Measurements from ENCODE around the gene DAD1. TPM values are rescaled to one million over a fixed set of nuclear protein-coding genes. Genes with fewer than 3 reads are reported as not detected.

The DAD1 gene
- total and polyA plus RNA-seq, 4 donors: 189 to 299 (median 200) TPM

GRCh38 chr14:22563987-22564386 is 25.0 kb downstream of the DAD1 start:
- Histone ChIP-seq H3K27ac (ENCODE audit: low read depth, low read length) (no peak overlapping the region), H3K36me3 (ENCODE audit: control insufficient read depth, insufficient read depth, low read length) (peaks cover 3% of the 10 kb centered on the region), H3K4me1 (ENCODE audit: control insufficient read depth, insufficient read depth, low read length) (no peaks in the 10 kb centered on the region), H3K9me3 (ENCODE audit: control insufficient read depth, insufficient read depth, low read length) (no peaks in the 10 kb centered on the region), H3K4me3 (ENCODE audit: low read depth, low read length) (no peak overlapping the region), H3K27me3 (ENCODE audit: control insufficient read depth, insufficient read depth, low read length) (no peaks in the 10 kb centered on the region)
- no peak for DNase-seq (ENCODE audit: low read depth in 4 of 6, low spot score in 6 of 6)
- WGBS (ENCODE audit: insufficient coverage): no CpG with 5 or more reads among the region's 5 CpGs

- Histone ChIP-seq H3K27ac (ENCODE audit: low read depth, low read length) (no peak overlapping the region), H3K36me3 (ENCODE audit: control insufficient read depth, insufficient read depth, low read length) (peaks cover 3% of the 10 kb centered on the region), H3K27me3 (ENCODE audit: control insufficient read depth, insufficient read depth, low read length) (no peaks in the 10 kb centered on the region), H3K4me1 (ENCODE audit: control insufficient read depth, insufficient read depth, low read length) (peaks cover 5% of the 10 kb centered on the region), H3K9me3 (ENCODE audit: control insufficient read depth, insufficient read depth, low read length) (no peaks in the 10 kb centered on the region), H3K4me3 (ENCODE audit: low read depth, low read length) (no peak overlapping the region)
- WGBS (ENCODE audit: insufficient coverage): 76% methylated on average over 6 of the region's 11 CpGs
- peak in 1 of 6 donors; percentile 22 for DNase-seq (ENCODE audit: low read depth in 4 of 6, low spot score in 6 of 6)
Measured at GRCh38 chr14:22561661-22562579, 27.1 kb downstream of the DAD1 start.

- H3K4me3 ChIP-seq (ENCODE audit: low read depth, low read length): no peak overlapping the region
- no peaks in the 10 kb centered on the region for H3K9me3 ChIP-seq (ENCODE audit: control insufficient read depth, insufficient read depth, low read length)
- WGBS (ENCODE audit: insufficient coverage): 79% methylated on average over 3 of the region's 3 CpGs
- H3K27me3 ChIP-seq (ENCODE audit: control insufficient read depth, insufficient read depth, low read length): no peaks in the 10 kb centered on the region
- H3K36me3 ChIP-seq (ENCODE audit: control insufficient read depth, insufficient read depth, low read length): peaks cover 3% of the 10 kb centered on the region
- peaks cover 11% of the 10 kb centered on the region for H3K4me1 ChIP-seq (ENCODE audit: control insufficient read depth, insufficient read depth, low read length)
- H3K27ac ChIP-seq (ENCODE audit: low read depth, low read length): no peak overlapping the region
- no peak for DNase-seq (ENCODE audit: low read depth in 4 of 6, low spot score in 6 of 6)
Measured at GRCh38 chr14:22561366-22561660, 27.7 kb downstream of the DAD1 start.

- Histone ChIP-seq H3K4me1 (ENCODE audit: control insufficient read depth, insufficient read depth, low read length) (peaks cover 13% of the 10 kb centered on the region), H3K4me3 (ENCODE audit: low read depth, low read length) (no peak overlapping the region), H3K9me3 (ENCODE audit: control insufficient read depth, insufficient read depth, low read length) (no peaks in the 10 kb centered on the region), H3K36me3 (ENCODE audit: control insufficient read depth, insufficient read depth, low read length) (peaks cover 3% of the 10 kb centered on the region), H3K27ac (ENCODE audit: low read depth, low read length) (no peak overlapping the region), H3K27me3 (ENCODE audit: control insufficient read depth, insufficient read depth, low read length) (no peaks in the 10 kb centered on the region)
- DNase-seq (ENCODE audit: low read depth in 4 of 6, low spot score in 6 of 6): peak in 1 of 6 donors; percentile 38
- 76% methylated on average over 9 of the region's 13 CpGs for WGBS (ENCODE audit: insufficient coverage)
Measured at GRCh38 chr14:22560662-22561365, 28.2 kb downstream of the DAD1 start.

GRCh38 chr14:22559041-22559440 is 30.0 kb downstream of the DAD1 start:
- H3K36me3 ChIP-seq (ENCODE audit: control insufficient read depth, insufficient read depth, low read length): peaks cover 3% of the 10 kb centered on the region
- no peak overlapping the region for H3K27ac ChIP-seq (ENCODE audit: low read depth, low read length)

GRCh38 chr14:22558221-22558913 is 30.7 kb downstream of the DAD1 start:
- Histone ChIP-seq H3K36me3 (ENCODE audit: control insufficient read depth, insufficient read depth, low read length) (peaks cover 3% of the 10 kb centered on the region), H3K4me3 (ENCODE audit: low read depth, low read length) (no peak overlapping the region), H3K27ac (ENCODE audit: low read depth, low read length) (no peak overlapping the region), H3K4me1 (ENCODE audit: control insufficient read depth, insufficient read depth, low read length) (peaks cover 13% of the 10 kb centered on the region), H3K27me3 (ENCODE audit: control insufficient read depth, insufficient read depth, low read length) (no peaks in the 10 kb centered on the region), H3K9me3 (ENCODE audit: control insufficient read depth, insufficient read depth, low read length) (no peaks in the 10 kb centered on the region)
- 75% methylated on average over 22 of the region's 25 CpGs for WGBS (ENCODE audit: insufficient coverage)
- DNase-seq (ENCODE audit: low read depth in 4 of 6, low spot score in 6 of 6): no peak

More at GRCh38 chr14:22559041-22559440, 30.0 kb downstream of the DAD1 start:
- WGBS (ENCODE audit: insufficient coverage): 100% methylated on average over 1 of the region's 1 CpG
- H3K4me3 ChIP-seq (ENCODE audit: low read depth, low read length): no peak overlapping the region
- H3K9me3 ChIP-seq (ENCODE audit: control insufficient read depth, insufficient read depth, low read length): no peaks in the 10 kb centered on the region
- H3K4me1 ChIP-seq (ENCODE audit: control insufficient read depth, insufficient read depth, low read length): peaks cover 13% of the 10 kb centered on the region
- DNase-seq (ENCODE audit: low read depth in 4 of 6, low spot score in 6 of 6): no peak
- H3K27me3 ChIP-seq (ENCODE audit: control insufficient read depth, insufficient read depth, low read length): no peaks in the 10 kb centered on the region

- H3K27me3 ChIP-seq (ENCODE audit: control insufficient read depth, insufficient read depth, low read length): no peaks in the 10 kb centered on the region
- H3K4me1 ChIP-seq (ENCODE audit: control insufficient read depth, insufficient read depth, low read length): peaks cover 13% of the 10 kb centered on the region
- no peak overlapping the region for H3K4me3 ChIP-seq (ENCODE audit: low read depth, low read length)
- no CpG with 5 or more reads among the region's 1 CpG for whole genome bisulfite sequencing (ENCODE audit: insufficient coverage)
- no peaks in the 10 kb centered on the region for H3K9me3 ChIP-seq (ENCODE audit: control insufficient read depth, insufficient read depth, low read length)
- no peaks in the 10 kb centered on the region for H3K36me3 ChIP-seq (ENCODE audit: control insufficient read depth, insufficient read depth, low read length)
- H3K27ac ChIP-seq (ENCODE audit: low read depth, low read length): no peak overlapping the region
- DNase-seq (ENCODE audit: low read depth in 4 of 6, low spot score in 6 of 6): no peak
Measured at GRCh38 chr14:22557846-22558220, 31.2 kb downstream of the DAD1 start.

GRCh38 chr14:22556990-22557623 is 31.9 kb downstream of the DAD1 start:
- Histone ChIP-seq H3K27ac (ENCODE audit: low read depth, low read length) (no peak overlapping the region), H3K4me3 (ENCODE audit: low read depth, low read length) (peak overlapping the region; percentile 51), H3K36me3 (ENCODE audit: control insufficient read depth, insufficient read depth, low read length) (no peaks in the 10 kb centered on the region), H3K27me3 (ENCODE audit: control insufficient read depth, insufficient read depth, low read length) (no peaks in the 10 kb centered on the region), H3K9me3 (ENCODE audit: control insufficient read depth, insufficient read depth, low read length) (no peaks in the 10 kb centered on the region), H3K4me1 (ENCODE audit: control insufficient read depth, insufficient read depth, low read length) (peaks cover 13% of the 10 kb centered on the region)
- DNase-seq (ENCODE audit: low read depth in 4 of 6, low spot score in 6 of 6): peak; percentile 35 to 94 (median 62)
- WGBS (ENCODE audit: insufficient coverage): 8% methylated on average over 28 of the region's 28 CpGs

All from spinal cord (tissue), 10 donors.